NB4 (cell line): ENCODE measurements around the gene ADGRB2.

Experiments used
- CTCF ChIP-seq: IDR thresholded peaks from one replicate; pipeline ENCODE4 v1.5.1; 2012; ENCODE audit warnings: low read depth, low read length
- POLR2A ChIP-seq: IDR thresholded peaks from 2 replicates; pipeline ENCODE4 v1.6.1; 2011; ENCODE audit warnings: mild to moderate bottlenecking; ENCODE audit not compliant: insufficient read length; ENCODE audit errors: extremely low read depth

GRCh38 chr1:31688233-31688918 lies 75.8 kb downstream of the ADGRB2 start:
- TF ChIP-seq CTCF (no peak), POLR2A (no peak)
